OCI-M2 (cell line): ENCODE measurements around the gene FBLIM1.
A peak's percentile ranks its signal among the peaks of the same experiment; 100 is the strongest.

ENCODE experiments used
- DNase-seq: peaks from one replicate; lab custom pipeline; 2025; ENCODE audit not compliant: unreplicated experiment; lab: John Stamatoyannopoulos, UW

Gene FBLIM1

DNA sequence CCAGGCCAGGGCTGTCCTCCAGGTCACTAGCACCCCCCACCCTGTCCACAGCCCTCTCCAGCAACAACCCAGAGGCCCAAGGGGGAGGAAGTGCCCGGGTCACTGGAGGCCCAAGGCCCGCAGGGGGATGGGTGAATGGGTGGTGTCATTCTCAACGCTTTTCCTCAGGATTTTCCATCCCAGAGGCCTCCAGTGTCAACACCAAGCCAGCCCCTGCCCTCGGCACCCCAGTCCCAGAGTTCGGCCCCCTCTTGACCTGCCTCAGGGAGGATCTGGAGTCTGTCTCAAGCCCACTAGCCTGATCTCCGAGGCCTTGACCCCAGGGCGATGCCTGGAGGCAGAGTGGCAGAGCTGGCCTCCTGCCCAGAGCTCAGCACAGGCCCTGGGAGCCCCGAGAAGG, 11.2 kb upstream of the FBLIM1 start:
- no peak for DNase-seq

DNA sequence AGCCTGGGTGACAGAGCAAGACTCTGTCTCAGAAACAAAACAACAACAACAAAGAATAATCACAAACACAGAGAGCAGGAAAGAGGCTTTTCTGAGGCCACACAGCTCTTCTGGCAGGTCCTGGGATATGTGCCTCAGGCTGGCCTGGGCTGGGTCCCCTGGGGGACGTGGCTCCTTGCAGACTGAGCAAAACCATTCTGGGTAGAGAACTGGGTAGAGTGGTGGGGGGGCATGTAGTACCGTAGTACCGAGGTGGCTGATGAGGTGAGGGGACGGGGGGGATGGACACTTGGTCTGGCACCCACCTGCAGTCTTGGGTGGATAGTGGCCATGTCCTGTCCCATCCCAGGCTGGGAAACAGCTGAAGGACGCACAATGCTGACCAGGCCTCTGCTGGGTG, 10.3 kb upstream of the FBLIM1 start:
- DNase-seq: no peak

DNA sequence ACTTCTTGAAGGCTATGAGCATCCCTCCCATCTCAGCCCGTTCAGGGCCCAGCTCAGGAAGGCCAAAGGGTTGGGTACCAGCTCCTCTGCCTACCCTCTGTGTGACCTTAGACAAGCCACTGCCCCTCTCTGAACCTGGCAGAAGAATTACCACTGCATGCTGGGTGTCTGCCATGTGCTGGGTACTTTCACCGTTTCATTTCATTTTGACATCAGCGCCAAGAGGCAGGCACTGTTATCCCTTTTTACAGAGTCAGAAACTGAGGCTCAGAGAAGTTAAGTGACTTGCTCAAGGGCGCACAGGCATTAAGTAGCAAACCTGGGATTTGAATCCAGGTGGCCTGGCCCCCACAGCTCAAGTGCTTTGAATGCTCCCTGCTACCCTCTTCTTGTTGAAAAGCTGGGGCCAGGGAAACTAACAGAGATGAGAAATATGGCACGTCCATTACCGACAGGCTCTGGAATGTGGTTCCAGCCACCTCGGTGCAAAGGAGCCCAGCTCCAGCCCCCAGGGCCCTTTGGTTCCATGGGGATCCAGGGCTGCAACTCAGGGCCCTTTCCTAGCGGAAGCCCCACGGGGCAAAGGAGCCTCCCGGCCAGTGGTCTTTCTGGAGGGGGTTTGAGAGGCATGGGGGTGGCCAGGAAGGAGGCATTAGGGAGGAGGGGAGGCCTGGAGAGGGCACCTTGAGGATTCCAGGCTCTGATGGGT, 9.8 kb upstream of the FBLIM1 start:
- DNase-seq: no peak

DNA sequence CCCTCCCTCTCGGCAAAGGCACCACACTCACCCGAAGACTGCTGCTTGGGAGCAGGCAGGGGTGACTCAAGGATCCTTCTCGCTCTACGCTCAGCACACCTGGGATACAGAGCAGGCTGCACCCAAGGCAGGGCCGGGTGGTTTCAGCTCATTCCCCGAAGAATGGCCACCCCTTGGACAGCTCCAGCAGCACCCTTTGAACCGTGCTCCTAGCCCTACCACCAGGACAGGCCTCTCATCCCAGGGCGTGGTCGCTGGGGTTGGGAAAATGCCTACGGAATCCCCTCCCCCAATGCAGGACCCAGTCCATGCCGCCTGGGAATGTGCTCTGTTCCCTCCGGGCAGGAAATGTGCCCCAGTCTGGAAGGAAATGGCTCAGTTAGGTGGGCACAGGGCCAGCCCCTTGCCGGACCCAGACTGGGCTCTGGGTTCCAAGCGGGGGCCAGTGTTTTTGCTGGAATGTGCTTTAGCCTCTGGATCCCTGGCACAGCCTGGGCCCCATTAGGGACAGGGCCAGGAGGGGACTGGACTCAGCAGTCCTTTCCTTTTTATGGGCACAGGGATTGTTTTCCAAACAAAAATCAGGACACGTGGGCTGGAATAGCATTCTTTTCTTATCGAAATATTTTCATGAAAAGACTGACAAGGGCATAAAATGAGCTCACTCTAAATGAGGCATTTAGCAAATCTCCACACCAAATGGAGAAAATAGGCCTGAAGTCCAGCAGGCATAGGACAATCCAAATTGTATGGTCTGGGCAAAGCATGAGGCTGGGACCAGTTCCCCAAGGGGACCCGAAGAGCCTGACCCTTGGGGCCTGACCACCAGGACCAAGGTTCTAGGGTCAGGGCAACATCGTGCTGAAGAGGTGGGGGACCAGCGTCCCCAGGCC, 8.9 kb upstream of the FBLIM1 start:
- DNase-seq: no peak

DNA sequence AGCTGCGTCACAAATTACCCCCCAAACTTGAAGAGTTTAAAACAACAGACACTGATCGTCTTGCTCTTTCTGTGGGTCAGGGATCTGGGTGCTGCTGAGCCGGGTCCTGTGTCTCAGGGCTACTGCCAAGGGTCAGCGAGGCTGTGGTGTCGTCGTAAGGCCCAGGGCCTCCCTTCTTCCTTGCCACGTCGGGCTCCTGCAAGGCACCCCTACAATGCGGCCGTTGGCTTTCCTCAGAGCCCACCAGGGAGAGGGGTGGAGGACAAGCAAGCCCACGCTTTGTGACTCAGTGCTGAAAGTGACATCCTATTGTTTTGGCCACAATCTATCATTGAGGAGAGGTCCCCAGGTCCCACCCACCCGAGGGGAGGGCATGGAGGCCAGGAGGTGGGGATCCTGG, 7.7 kb upstream of the FBLIM1 start:
- DNase-seq: no peak

DNA sequence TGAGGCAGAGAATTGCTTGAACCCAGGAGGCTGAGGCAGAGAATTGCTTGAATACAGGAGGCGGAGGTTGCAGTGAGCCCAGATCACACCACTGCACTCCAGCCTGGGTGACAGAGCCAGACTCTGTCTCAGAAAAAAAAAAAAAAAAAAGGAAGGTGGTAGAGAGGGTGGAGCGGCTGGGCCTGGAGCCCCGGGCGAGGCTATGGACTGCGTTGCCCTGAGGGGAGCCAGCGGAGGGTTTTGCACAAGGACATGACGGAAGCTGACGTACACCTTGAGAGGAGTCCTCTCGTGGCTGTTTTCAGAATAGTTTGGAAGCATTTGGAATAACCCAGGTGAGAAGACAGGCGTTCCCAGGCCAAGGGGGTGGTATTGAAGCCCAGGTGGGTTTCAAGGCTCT, 6.9 kb upstream of the FBLIM1 start:
- no peak for DNase-seq

DNA sequence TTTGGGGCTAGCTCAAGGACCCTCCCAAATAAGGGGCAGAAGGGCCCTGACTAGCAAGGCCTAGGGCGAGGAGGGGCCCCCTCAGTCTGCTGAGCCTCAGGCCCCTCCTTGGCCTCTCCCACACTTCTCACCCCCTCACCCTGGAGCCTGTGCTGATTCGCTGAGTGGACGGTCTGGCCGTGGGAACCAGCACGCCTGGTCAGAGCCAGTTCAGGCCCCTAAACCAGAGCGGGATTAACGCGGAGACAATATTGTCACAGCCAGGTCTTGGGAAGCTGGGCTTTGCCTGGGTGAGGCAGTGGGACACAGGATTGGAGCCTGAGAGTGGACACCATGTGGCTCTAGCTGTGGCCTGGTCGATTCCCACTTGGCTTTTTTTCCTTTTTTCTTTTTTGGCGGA, 4.8 kb upstream of the FBLIM1 start:
- no peak for DNase-seq

DNA sequence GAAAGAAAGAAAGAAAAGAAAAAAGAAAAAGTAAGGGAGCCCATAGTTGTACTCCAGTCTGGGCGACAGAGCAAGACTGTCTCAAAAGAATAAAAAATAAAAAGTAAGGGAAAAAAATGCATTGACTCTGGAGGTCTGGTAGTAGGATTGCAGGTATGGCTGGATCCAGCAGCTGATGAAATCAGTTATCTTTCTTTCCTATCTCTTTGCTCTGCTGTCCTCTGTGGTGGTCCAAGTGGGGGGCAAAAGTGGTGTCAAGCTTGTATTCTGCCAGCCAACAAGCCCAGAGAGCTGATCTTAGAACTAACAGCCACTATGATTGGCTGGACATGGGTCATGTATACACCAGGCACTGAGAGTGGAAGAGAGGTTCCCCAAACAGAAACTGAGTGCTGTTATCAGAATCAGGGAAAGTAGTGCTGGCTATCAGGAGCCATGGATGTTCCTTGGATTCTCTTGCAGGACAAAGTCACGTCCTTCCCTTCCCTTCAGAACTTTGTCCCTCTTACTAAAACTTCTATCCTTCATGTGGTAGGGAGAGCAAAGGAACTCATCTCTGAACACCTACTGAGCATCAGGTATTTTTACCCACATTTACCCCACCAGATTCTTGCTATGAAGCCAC, 3.5 kb upstream of the FBLIM1 start:
- DNase-seq: no peak

DNA sequence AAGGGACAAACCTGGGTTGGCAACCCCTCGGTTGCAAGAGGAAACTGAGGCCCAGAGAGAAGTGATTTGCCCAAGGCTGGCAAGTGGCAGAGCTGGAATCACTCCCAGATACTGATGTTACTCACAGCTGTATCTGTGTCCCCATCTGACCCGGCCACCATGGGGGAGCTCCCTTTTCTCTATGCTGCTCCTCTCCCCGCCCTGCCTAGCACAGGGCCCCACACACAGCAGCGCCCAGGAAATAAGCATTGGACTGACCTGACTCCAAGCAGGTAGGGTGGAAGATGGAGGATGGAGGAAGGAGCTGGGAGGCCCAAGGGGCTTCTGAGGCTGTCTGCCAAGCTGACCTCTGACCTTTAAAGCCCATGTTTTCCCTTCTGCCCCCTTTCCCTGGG, 3.0 kb upstream of the FBLIM1 start:
- no peak for DNase-seq

DNA sequence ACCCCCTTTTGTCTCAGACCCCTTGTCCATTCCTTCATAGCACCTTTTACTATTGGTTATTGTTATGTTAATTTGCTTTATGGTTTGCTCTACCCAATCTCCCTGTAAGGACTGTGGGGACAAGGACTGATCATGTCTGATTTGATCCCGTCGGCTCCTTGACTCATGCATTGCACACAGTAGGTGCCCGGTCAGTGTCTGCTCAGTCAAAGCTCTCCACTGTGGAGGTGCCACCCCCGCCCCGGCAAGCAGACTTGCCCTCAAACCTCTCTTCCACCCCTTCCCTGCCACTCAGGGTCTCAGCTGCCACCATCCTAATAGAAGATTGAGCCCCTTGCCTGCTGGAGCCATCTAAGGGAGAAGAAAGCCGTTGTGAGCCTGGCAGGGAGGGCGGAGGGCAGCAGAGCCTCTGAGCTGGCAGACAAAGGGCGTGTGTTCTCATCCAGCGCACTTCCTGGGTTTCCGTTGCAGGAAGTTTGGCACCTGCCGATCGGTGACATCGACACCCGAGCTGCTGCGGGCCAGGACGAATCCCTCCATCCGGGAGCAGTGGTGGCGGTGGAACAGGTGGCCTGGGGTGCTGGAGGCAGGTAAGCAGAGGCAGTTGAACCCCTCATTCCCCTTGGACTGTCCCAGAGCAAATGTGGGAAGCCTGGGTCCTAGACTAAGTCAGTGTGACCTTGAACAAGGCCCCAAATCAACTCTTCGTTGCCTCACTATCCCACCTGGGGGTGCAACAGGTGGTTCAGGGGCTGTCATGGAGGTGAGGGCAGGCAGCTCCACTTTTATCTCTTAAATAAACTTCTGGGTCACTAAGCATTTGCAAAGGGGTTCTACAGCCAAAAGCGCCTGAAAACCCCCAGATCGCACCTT, 2.2 kb upstream of the FBLIM1 start:
- DNase-seq: no peak

DNA sequence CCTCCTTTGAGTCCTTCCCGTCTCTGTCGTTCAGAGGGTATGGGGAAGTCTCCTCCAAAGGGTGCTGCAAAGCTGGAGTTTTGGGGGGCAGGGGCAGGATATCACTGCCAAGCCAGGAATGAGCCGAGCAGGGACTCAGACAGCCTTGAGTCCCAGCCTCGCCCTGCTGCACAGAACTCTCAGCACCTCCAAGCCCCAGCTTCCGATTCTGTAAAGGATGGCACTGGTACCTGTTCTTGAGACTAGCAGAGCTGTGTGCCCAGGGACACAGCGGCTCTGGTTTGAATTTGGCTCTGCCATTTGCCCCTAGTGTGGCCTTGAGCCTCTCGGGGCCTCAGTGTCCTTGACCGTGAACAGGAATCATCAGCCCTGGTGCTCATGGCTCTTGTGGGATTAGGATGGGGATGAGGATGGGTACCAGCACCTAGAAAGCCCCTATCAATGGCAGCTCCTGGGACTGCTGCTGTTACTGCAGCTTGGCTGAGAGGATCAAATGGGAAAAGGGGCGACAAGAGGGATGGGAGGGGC, 1.5 kb upstream of the FBLIM1 start:
- no peak for DNase-seq

DNA sequence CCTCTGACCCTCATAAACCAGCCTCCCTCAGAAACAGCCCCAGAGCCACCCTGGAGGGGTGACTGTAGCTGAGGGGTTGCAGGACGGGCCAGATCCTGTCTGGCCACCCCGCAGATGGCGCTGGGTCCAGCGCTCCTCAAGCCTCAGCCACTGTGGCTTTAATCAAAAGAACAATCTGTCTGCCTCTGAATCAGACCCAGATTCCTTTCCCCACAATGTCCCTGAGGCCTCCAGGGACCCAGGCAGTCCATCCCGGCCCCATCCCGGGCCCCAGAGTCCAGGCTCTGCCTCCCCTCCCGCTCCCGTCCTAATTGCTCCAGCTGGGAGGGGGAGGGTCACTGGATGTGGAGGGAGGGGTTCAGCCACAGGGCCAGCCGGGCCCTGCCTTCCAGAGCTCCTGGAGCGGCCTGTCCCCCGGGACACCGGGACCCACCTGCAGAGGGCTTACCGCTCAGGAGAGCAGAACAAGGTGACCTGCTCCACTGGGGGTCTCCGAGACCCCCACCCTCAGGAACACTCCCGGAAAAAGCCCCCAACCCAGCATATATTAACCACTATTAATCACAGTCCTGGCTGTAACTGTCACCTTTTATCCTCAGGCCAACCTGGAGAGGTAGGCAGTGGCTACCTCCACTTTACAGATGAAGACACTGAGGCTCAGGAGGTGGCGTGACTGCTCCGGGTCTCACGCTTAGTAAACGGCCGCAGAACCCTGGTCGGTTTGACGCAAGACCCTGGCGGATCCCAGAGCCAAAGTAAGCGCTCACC, 836 bp upstream of the FBLIM1 start:
- no peak for DNase-seq

DNA sequence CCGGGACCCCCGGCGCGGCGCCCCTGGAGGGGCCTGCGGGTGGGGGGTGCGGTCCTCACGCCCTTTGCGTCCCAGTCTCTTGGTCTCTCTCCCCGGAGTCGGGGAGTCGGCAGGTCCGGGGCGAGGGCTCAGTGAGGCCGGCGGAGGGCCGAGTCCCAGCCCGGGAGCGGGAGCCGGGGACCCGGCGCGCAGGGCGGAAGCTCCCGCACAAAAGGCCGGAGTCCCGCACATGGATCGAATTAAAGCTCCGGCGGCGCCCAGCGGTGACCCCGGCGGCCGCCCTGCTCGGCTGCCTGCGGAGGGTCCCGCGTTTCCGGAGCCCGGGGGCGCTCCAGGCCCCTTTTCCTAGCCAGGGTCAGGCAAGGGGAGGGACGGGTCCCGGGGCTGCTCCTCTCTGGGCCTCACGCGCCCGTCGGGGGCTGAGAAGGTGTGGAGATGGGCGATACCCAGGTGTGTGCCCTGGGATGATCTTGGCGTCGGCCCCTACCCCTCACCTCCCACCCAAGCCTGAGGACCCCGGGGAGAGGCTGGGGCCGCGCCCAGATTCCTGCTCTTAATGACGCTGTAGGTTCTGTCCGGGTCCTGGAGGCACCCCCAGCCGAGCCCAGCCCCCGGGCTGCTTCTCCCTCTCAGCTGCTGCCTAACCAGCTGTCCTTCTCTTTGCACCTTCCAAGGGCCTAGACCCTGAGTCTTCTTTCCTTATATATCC, 512 bp downstream of the FBLIM1 start:
- DNase-seq: no peak

DNA sequence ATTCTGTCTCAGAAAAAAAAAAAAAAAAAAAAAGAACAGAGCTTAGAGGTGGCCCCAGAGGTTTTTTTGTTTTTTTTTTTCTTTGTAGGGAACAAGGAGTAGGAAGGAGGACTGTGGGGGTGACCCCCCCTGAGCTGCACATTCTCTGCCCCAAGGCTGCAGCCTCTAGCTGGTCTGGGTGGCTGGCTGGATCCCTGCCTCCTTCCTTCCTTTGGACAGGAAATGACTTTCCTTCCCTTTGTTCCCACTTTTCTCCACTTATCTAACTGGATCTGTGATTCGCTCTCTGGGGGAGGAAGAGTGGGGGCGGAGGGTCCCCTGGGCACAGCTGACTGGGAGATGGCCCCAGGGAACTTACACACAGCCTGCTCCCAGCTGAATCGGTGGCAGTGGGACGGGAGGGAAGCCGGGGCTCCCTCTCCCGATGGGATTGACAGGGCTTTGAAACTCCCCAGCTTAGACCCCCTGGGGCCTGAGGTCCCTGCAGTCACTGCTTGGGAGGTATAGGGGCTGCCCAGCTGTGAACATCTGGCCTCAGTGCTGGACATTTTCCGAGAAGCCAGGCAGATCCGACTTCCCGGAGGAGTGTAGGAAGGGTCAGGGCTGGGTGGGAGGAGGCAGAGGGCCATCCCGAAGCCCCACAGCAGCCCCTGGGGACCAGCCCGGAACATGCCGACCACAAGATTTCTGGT, 2.1 kb downstream of the FBLIM1 start:
- DNase-seq: no peak

DNA sequence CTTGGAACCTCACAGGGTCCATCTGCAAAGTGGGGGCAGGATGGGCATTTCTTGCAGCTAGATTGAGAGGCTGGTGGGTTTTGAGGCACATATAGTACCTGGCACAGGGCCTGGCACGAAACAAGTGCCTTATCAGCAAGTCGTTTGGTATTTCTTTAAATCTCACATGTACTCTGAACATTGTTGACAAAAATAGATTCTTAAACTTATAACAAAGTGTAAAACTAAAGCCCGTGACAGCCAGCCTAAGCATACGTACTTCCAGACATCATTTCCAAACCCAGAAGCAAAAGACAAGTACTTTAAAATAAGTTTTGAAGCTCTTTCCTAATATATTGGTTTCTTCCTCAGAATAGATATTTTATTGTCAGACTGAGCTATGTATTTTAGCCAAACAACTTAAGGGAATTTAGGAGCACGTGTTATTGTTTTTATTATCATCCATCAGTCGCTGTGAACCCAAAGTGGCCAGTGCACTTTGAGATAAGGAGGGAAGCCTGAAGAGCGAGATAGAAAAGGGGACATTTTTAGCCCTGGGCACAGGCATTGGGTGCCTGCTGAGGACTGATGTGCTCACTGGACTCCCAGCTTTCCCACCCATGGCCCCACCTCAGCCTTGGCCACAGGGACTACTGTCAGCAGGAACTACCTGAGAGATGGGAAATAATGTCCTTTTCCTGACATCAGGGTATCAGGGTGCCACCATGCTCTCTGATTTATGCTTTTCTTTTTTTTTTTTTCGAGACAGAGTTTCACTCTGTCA, 3.0 kb downstream of the FBLIM1 start:
- DNase-seq: peak; percentile 36

DNA sequence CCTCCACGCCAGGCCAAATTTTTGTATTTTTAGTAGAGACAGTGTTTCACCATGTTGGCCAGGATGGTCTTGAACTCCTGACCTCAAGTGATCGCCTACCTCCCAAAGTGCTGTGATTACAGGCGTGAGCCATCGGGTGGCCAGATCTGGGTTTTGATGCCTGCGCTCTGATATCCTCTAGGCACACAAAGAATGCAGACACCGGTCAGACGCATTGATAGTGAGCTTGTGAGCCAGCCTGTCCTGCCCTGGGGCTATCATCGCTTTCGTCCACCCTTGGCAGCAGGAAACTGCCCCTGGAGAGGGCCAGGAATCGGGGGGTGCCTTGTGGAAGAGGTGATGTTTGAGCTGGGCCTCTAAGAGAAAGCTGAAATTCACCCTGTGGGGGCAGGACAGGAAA, 4.0 kb downstream of the FBLIM1 start:
- DNase-seq: no peak

DNA sequence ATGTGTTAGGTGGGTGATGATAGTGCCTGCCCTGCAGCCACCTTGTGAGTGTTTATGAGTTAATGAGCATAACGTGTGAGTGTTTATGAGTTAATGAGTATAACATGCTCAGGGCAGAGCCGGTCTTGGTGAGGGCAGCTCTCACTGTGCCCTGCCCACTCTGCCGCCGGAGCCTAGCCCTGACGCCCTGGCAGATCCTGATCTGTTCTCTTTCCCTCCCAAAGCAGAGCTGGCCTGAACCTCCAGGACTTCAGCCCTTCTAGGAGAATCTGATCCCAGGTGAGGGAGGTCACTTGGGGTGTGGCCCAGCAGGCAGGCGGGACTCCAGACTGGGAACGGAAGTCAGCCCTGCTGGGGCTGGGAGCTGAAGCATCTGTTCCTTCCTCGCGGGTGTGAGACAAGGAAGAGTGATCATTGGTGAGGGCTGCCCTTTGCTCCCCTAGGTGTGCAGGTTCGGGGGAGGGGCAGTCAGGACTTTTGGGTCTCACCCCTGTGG, 5.7 kb downstream of the FBLIM1 start:
- no peak for DNase-seq

DNA sequence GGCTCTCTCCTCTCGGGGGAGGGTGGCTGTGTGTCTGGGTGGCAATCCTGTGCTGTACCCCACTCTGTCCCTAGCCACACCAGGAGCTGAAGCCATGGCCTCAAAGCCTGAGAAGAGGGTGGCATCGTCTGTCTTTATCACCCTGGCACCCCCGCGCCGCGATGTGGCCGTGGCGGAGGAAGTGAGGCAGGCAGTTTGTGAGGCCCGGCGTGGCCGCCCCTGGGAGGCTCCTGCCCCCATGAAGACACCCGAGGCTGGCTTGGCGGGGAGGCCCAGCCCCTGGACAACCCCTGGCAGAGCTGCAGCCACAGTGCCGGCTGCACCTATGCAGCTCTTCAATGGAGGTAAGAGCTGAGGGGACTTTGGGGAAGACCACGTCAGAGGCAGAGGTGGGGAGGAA, 6.3 kb downstream of the FBLIM1 start:
- no peak for DNase-seq
